Esophagus squamous epithelium (tissue), 4 donors: Measurements from ENCODE around the gene MIEF2.

Experiments used
- POLR2A ChIP-seq, 4 donors: fragments of 450-650 bp; IDR thresholded peaks; one replicate each; pipeline ENCODE4 v1.6.1; 2017; ENCODE audit warnings: antibody characterized with exemption in 4 of 4, mild to moderate bottlenecking in 4 of 4, moderate library complexity in 3 of 4
- TF ChIP-seq, protein P1 (sequence below), 6 experiments: fragments of 450-650 bp in 4 of 6; fragments of 200-600 bp in 2 of 6; sonication (generic) in 2 of 6; IDR thresholded peaks; one replicate each; pipeline ENCODE4 v1.5.1; 2016 to 2019; ENCODE audit warnings: antibody characterized with exemption in 6 of 6, mild to moderate bottlenecking in 4 of 6, moderate library complexity in 4 of 6

DNA sequence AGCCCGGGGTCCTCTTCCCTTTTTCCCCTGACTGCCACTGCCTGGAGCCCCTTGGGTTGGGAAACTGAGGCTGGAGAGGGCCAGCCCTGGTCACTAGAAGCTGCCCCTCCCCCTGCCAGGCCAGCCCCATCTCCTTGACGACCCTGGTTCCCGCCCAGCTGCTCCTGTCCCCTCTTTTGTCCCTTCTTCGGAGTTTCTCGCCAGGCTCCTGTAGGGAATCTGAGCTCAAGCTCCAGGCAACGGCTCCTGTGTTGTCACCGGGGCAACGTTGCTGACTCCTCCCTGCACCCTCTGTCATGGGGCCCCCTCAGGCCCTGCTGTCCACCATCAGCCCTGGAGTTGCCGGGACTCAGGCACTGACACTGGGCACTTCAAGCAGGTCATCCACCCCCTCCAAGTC, 29.3 kb upstream of the MIEF2 start:
- TF ChIP-seq, protein P1, sequence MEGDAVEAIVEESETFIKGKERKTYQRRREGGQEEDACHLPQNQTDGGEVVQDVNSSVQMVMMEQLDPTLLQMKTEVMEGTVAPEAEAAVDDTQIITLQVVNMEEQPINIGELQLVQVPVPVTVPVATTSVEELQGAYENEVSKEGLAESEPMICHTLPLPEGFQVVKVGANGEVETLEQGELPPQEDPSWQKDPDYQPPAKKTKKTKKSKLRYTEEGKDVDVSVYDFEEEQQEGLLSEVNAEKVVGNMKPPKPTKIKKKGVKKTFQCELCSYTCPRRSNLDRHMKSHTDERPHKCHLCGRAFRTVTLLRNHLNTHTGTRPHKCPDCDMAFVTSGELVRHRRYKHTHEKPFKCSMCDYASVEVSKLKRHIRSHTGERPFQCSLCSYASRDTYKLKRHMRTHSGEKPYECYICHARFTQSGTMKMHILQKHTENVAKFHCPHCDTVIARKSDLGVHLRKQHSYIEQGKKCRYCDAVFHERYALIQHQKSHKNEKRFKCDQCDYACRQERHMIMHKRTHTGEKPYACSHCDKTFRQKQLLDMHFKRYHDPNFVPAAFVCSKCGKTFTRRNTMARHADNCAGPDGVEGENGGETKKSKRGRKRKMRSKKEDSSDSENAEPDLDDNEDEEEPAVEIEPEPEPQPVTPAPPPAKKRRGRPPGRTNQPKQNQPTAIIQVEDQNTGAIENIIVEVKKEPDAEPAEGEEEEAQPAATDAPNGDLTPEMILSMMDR (IDR thresholded peaks at IDR 0.05), result no peak
- no peak for TF ChIP-seq POLR2A (IDR thresholded peaks at IDR 0.05)
